LNCaP clone FGC (cell line): Measurements from ENCODE around the gene SLC36A3.

Source experiments
- DNase-seq: peaks from one replicate; pipeline ENCODE4 v3.0.0-alpha.2; 2011; ENCODE audit warnings: low read depth
- H3K4me3 ChIP-seq: 2 replicates; pipeline ENCODE4 v1.5.1; 2011; ENCODE audit warnings: mild to moderate bottlenecking, low read depth, low read length, control low read depth
- TF ChIP-seq, protein P1 (sequence below): IDR thresholded peaks from 2 replicates; pipeline ENCODE4 v1.5.1; 2012; ENCODE audit warnings: mild to moderate bottlenecking; ENCODE audit not compliant: control insufficient read depth, insufficient read depth; ENCODE audit errors: extremely low read depth

Gene SLC36A3

DNA sequence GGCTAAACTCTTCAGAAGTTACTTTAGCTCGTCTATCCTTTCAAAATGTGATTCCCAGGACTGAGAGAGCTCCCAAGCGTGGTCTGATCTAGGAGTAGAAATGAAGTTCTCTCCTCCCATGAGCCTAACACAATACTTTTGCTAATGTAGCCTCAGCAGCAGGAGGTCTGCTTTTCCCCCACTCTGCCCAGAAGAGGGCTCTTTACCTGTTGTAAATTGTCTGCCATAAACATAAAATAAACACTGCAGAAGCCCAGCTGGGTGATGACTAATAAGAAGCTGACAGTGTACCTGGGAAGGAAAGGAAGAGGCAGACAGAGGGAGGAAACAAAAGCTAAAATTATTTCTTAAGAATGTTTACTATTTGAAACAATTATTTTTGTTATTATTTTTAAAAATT lies 15.4 kb downstream of the SLC36A3 start:
- DNase-seq, result peak; percentile 46
- TF ChIP-seq, protein P1, sequence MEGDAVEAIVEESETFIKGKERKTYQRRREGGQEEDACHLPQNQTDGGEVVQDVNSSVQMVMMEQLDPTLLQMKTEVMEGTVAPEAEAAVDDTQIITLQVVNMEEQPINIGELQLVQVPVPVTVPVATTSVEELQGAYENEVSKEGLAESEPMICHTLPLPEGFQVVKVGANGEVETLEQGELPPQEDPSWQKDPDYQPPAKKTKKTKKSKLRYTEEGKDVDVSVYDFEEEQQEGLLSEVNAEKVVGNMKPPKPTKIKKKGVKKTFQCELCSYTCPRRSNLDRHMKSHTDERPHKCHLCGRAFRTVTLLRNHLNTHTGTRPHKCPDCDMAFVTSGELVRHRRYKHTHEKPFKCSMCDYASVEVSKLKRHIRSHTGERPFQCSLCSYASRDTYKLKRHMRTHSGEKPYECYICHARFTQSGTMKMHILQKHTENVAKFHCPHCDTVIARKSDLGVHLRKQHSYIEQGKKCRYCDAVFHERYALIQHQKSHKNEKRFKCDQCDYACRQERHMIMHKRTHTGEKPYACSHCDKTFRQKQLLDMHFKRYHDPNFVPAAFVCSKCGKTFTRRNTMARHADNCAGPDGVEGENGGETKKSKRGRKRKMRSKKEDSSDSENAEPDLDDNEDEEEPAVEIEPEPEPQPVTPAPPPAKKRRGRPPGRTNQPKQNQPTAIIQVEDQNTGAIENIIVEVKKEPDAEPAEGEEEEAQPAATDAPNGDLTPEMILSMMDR, result peak; percentile 70
- no peak overlapping the region for H3K4me3 ChIP-seq

DNA sequence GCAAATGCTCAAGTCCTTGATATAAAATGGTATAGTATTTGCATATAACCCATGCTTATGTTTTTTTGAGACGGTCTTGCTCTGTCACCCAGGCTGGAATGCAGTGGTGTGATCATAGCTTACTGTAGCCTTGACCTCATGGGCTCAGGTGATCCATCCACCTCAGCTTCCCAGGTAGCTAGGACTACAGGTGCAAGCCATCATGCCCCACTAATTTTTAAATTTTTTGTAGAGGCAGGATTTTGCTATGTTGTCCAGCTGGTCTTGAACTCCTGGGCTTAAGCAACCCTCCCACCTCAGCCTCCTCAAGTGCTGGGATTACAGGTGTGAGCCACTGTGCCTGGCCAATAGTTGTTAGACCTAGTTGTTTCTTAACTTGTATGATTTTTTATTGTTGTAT lies 17.3 kb downstream of the SLC36A3 start:
- no peak overlapping the region for H3K4me3 ChIP-seq
- TF ChIP-seq, protein P1, result no peak
- DNase-seq, result no peak

DNA sequence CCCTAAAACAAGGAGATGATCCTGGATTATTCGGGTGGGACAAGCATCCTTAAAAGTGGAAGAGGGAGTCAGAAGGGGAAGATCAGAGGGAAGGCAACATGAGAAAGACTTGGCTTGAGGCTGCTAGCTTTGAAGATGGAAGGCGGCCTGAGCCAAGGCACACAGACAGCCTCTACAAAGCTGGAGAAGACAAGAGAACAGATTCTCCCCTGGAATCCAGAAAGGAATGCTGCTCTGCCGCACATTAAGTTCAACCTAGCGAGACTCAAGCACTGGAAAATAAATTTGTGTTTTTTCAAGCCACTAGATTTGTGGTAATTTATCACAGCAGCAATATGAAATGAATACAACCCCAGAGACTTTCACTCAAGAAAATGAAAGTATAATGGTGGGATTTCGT lies 17.9 kb downstream of the SLC36A3 start:
- no peak overlapping the region for H3K4me3 ChIP-seq

DNA sequence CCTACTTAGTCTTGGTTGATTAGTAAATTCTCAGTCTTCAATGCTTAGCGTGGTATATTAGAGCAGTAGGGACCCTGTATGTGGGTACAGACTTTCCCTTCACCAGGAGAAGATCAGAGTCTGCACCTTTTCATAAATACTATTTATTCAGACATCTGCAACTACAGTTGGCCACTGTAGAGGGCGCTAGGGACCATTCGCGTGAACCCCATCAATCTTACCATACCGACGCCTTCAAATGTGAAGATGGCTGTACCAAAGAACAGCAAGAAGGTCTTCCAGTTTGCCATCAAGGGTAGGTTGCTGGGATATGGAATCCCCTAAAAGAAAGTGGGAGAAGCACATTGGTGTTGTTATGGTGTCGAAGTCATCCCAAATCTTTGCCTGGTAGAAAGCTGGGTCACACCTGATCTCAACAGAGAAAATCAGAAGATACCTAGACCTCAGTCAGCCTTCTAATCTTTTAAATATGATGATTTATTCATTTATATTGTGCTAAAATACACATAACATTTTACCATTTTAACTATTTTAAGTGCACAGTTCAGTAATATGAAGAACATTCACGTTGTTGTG lies 19.1 kb downstream of the SLC36A3 start:
- DNase-seq, result no peak
- TF ChIP-seq, protein P1, result no peak
- H3K4me3 ChIP-seq, result no peak overlapping the region

More for the DNA sequence above, 17.9 kb downstream of the SLC36A3 start:
- TF ChIP-seq, protein P1, result no peak
- no peak for DNase-seq

DNA sequence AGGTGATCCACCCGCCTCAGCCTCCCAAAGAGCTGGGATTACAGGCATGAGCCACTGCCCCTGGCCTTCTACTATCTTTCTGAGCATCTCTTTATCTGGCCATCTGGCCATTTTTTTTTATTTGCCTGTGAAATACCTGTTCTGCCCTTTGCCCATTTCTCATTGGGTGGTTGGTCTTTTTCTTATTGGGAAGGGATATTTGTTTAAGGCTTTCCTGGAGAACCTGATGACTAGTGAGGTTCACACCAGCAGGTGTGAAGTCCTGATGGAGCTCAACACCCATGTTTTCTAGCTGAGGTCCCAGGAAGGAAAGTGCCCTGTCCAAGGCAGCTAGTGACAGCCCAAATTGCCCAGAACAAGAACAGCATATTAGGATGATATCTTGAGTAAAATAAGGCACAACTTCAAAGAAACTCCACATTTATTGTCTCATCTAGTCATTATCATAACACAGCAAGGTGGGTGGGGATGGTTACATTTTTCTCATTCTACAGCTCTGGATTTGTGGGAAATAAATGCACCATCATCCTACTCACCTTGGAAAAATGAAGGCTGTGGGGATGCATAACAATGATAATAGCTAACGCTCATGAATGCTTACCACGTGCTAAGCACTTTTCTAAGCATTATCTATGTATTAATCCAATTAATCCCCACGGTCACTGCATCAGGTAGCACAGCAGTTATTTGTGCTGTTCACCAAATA lies 20.3 kb downstream of the SLC36A3 start:
- TF ChIP-seq, protein P1, result no peak
- no peak overlapping the region for H3K4me3 ChIP-seq
- DNase-seq, result peak; percentile 27

DNA sequence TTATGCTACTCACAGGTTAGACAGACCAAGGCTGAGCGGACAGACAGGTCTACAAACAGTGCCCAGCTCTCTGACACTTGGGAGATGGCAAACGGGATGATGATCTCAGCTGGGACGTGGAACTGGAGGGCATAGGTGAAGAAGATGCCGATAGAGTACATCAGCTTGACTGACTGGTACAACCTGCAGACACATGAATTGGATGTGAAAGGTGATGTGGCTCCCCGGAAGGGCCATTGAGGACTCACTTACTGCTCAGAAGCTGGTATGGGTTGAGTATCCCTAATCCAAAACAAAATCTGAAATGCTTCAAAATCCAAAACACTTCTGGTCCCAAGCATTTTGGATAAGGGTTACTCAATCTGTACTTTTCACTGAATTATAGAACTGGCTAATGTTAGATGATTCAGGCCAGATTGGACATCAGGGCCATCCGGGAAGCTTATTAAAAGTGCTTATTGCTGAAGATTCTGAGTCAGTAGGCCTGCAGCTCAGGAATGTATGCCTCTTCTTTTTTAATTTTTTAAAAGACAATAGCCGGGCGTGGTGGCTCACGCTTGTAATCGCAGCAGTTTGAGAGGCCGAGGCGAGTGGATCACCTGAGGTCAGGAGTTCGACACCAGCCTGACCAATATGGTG lies 22.4 kb downstream of the SLC36A3 start:
- H3K4me3 ChIP-seq, result no peak overlapping the region
- TF ChIP-seq, protein P1, result no peak
- DNase-seq, result no peak
